Lower leg skin (tissue), 4 donors: ENCODE measurements around the gene FGF7. TPM values are rescaled to one million over a fixed set of nuclear protein-coding genes. Genes with fewer than 3 reads are reported as not detected.

Experiments used
- DNase-seq, 2 donors: peaks; one replicate each; pipeline ENCODE4 v3.0.0-alpha.2; 2019; ENCODE audit warnings: low spot score in 2 of 2
- H3K4me3 ChIP-seq: fragments of 200-600 bp; sonication (generic); 2 replicates; pipeline ENCODE4 v1.5.1; 2017; ENCODE audit warnings: mild to moderate bottlenecking, low read depth; ENCODE audit not compliant: poor library complexity, severe bottlenecking
- POLR2A ChIP-seq, 2 donors: fragments of 450-650 bp; IDR thresholded peaks; one replicate each; pipeline ENCODE4 v1.6.1; 2016 to 2017; ENCODE audit warnings: antibody characterized with exemption in 2 of 2, mild to moderate bottlenecking in 1 of 2, moderate library complexity in 1 of 2
- whole genome bisulfite sequencing, 2 donors: methylation state at CpG; one replicate each; pipeline ENCODE4 v1.1.5; 2018; 5-methylcytosine and 5-hydroxymethylcytosine counted together
- intact Hi-C: fragments of 100-400 bp; cut with DNase I; formaldehyde crosslinking; loops from one replicate; pipeline ENCODE4 v1.15.0; 2023; ENCODE audit warnings: low total_unique reads
- total RNA-seq, 4 donors: library from RNA; depleted of rRNA; stranded (reverse); fragments of >200 nt; gene quantifications; one replicate each; pipeline ENCODE4 v1.1.0, GENCODE V29; 2016
- TF ChIP-seq, protein P1 (sequence below), 3 donors: fragments of 450-650 bp; IDR thresholded peaks; one replicate each; pipeline ENCODE4 v1.5.1; 2016; ENCODE audit warnings: antibody characterized with exemption in 3 of 3, mild to moderate bottlenecking in 3 of 3, moderate library complexity in 2 of 3

The FGF7 gene
- total RNA-seq, 4 donors from 2014 or later = 7.3 to 35.6 (median 12.7) TPM

DNA sequence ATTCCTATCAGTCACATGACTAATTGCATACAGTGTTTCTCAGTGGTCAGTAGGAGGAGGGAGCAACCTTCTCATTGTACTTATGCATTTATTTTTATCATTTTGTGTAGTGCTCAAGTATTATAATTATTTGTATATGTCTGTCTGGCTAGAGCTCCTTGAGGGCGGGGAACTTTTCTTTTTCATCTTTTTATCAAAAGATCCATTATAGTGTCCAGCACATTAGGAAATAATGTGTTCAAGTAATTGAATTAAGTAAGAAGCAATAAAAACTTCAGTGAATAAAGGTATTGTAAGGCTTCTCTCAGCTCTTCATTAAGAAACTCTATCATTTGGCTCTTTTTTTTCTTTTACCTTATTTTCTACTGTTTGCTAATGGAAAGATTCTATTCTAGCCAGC, 18.8 kb downstream of the FGF7 start:
- TF ChIP-seq, protein P1, sequence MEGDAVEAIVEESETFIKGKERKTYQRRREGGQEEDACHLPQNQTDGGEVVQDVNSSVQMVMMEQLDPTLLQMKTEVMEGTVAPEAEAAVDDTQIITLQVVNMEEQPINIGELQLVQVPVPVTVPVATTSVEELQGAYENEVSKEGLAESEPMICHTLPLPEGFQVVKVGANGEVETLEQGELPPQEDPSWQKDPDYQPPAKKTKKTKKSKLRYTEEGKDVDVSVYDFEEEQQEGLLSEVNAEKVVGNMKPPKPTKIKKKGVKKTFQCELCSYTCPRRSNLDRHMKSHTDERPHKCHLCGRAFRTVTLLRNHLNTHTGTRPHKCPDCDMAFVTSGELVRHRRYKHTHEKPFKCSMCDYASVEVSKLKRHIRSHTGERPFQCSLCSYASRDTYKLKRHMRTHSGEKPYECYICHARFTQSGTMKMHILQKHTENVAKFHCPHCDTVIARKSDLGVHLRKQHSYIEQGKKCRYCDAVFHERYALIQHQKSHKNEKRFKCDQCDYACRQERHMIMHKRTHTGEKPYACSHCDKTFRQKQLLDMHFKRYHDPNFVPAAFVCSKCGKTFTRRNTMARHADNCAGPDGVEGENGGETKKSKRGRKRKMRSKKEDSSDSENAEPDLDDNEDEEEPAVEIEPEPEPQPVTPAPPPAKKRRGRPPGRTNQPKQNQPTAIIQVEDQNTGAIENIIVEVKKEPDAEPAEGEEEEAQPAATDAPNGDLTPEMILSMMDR (IDR thresholded peaks at IDR 0.05) = no peak
- TF ChIP-seq POLR2A (IDR thresholded peaks at IDR 0.05) = no peak
- H3K4me3 ChIP-seq = no peak overlapping the region
- no peak for DNase-seq
- intact Hi-C loops = no loop called here
- WGBS, 2 donors = 87 to 92% methylated on average over 1 of the region's 1 CpG

DNA sequence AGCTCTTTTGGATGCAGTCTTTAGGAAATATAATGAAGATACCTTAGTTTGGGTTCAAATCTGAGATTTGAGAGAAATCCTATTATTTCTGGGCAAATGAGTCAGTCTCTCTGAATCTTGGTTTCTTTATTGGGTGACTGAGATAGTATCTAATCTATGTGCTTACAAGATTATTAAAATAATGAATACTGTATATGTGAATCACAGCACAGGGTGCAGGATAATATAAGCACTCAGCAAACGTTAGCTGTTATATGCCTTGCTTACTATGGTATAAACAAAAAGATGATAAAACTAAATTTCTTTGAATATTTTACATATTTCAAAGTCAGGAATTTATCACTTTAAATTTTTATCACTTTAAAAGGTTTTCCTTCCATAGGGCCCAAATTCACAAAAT, 29.6 kb downstream of the FGF7 start:
- DNase-seq = no peak
- intact Hi-C loops = no loop called here
- TF ChIP-seq, protein P1 (IDR thresholded peaks at IDR 0.05) = no peak
- no peak for TF ChIP-seq POLR2A (IDR thresholded peaks at IDR 0.05)
- H3K4me3 ChIP-seq = no peak overlapping the region
- 74 to 85% methylated on average over 1 of the region's 1 CpG for WGBS, 2 donors

DNA sequence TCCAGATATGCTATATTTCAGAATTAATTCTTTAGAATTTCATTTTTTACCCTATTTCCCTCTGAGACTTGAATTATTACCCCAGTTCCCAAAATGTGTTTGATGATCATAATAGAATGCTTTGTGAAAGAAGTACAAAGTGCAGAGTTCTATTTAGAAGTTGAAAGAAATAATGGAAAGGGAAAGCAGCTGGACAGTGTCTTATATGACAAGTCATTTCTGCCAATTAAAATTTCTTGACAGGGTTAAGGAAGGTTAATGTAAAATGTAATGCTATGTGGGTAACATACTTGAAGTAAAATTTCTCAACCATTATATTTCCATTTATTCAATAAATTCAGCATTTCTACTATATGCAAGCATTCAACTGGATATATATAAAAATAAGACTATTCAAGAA, 33.1 kb downstream of the FGF7 start:
- TF ChIP-seq, protein P1 (IDR thresholded peaks at IDR 0.05) = no peak
- TF ChIP-seq POLR2A (IDR thresholded peaks at IDR 0.05) = no peak
- DNase-seq = no peak
- intact Hi-C loops = no loop called here
- H3K4me3 ChIP-seq = no peak overlapping the region

DNA sequence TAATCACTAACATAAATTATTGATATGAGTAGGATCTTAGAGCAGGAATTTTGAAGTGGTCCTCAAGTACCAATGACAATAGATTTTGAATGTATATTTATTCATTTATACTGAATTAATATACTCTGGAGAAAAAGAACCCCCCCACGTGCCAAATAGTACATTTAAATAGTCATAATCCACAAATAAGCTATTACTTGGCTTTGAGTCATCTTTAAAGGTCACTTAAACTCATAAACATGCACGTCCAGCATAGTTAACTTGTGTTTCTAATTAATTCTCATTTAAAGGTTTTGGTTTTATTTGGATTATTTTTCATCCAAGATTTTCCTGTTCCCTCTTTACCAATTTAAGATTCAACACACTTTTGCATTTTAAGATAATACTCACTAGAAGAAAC, 35.1 kb downstream of the FGF7 start:
- no peak for DNase-seq
- 28 to 32% methylated on average over 2 of the region's 2 CpGs for WGBS, 2 donors
- no peak overlapping the region for H3K4me3 ChIP-seq
- TF ChIP-seq, protein P1 (IDR thresholded peaks at IDR 0.05) = no peak
- no peak for TF ChIP-seq POLR2A (IDR thresholded peaks at IDR 0.05)
- intact Hi-C loops = no loop called here

DNA sequence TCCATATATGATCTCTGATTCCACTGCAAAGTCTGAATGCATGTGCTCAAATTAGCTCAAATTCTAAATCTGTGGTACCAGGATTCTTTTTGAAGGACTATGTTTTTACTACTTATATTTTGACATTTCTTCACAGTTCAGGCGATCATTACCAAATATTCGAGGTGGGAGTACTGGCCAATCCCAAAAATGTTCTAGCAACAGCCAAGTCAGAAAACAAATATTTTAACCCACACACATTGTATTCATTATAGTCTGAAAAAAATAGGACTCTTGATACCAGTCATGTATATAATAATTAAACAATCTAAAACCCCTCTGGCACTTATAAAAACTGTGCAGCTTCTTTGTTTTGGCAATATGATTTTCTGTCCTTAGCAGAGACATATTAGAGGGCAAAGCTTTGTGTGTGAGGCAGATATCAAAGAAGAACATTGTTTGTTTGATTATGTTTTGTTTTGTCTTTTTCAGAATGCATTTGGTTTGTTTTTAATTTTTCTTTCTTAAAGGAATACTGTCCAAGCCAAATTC, 37.4 kb downstream of the FGF7 start:
- DNase-seq = no peak
- no peak overlapping the region for H3K4me3 ChIP-seq
- TF ChIP-seq, protein P1 (IDR thresholded peaks at IDR 0.05) = no peak
- no peak for TF ChIP-seq POLR2A (IDR thresholded peaks at IDR 0.05)
- intact Hi-C loops = no loop called here
- 41 to 51% methylated on average over 2 of the region's 2 CpGs for WGBS, 2 donors

DNA sequence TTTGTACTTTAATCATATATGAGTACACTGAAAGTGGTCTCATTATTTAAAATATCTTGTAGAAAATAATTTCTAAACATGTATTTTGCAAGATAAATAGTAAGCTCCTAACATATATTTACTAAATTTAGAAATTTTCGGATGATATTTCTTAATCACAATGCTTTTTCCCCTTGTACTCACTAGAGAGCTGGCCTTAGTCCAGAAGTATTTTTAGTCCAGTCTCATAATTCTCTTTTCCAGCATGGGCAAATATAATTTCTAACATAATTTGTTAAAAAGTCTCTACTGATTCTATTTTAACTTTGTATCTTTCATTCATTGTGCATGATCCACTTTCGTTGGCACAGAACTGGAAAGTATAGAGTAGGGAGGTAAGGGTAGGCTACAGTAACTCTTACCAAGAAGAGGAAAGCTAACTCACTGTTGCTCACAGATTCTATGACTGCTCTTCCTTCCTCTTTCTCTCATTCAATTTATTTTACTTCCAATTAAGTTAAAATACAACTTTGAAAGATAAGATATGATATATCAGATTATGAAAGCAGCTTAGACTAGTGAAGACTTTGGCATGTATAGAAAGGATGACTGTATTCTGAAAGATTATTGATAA, 39.3 kb downstream of the FGF7 start:
- H3K4me3 ChIP-seq = no peak overlapping the region
- TF ChIP-seq, protein P1 (IDR thresholded peaks at IDR 0.05) = no peak
- no peak for TF ChIP-seq POLR2A (IDR thresholded peaks at IDR 0.05)
- WGBS, 2 donors = 36 to 45% methylated on average over 2 of the region's 2 CpGs
- DNase-seq = no peak
- intact Hi-C loops = no loop called here
